IPS DF 6.9 (cell line): ENCODE measurements around the gene GREB1.

Experiments used
- DNase-seq: peaks from one replicate; pipeline ENCODE4 v3.0.0-alpha.2; 2013; ENCODE audit warnings: low read depth, low spot score
- H3K27ac ChIP-seq: one replicate; pipeline ENCODE4 v1.5.1; 2013; ENCODE audit warnings: low read length, control low read depth
- H3K27me3 ChIP-seq: 2 replicates; pipeline ENCODE4 v1.6.1; 2013; ENCODE audit warnings: mild to moderate bottlenecking, low read length; ENCODE audit not compliant: control insufficient read depth, insufficient read depth
- H3K36me3 ChIP-seq: 2 replicates; pipeline ENCODE4 v1.6.1; 2013; ENCODE audit warnings: low read length; ENCODE audit not compliant: control insufficient read depth, insufficient read depth
- H3K4me1 ChIP-seq: 2 replicates; pipeline ENCODE4 v1.6.1; 2013; ENCODE audit warnings: low read length; ENCODE audit not compliant: control insufficient read depth, insufficient read depth
- H3K4me3 ChIP-seq: 2 replicates; pipeline ENCODE4 v1.5.1; 2013; ENCODE audit warnings: mild to moderate bottlenecking, low read length
- H3K9me3 ChIP-seq: 2 replicates; pipeline ENCODE4 v1.6.1; 2013; ENCODE audit warnings: low read length, inconsistent platforms; ENCODE audit not compliant: control insufficient read depth, insufficient read depth
- WGBS: extraction: QIAGEN DNeasy Blood & Tissue Kit; methylation state at CpG from one replicate; pipeline ENCODE4 v1.1.7; 2013; ENCODE audit warnings: mixed read lengths, missing lambda C conversion rate; ENCODE audit not compliant: insufficient read length, insufficient coverage; 5-methylcytosine and 5-hydroxymethylcytosine counted together

The GREB1 gene

DNA sequence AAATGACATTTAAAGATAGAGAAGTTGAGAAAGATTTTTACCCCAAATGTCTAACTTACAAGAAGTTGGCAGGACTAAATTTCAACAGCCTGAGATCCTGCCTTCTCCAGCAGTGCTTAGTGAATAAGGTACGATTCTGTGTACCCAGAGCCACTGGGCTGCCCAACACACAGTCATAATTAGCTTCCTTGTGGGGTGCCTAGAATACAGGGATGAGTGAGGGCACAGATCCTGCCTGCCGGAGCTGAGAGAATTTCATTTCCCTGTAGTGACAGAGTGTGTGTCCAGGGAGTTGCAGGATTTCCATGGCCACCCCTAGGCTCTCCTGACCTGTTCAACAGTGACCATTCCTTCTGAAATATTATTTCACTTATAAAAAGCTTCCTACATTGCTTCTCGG, 27.0 kb downstream of the GREB1 start:
- no CpG with 5 or more reads among the region's 3 CpGs for WGBS
- Histone ChIP-seq H3K9me3 (no peaks in the 10 kb centered on the region), H3K27ac (no peak overlapping the region), H3K4me3 (no peak overlapping the region), H3K27me3 (no peaks in the 10 kb centered on the region), H3K36me3 (no peaks in the 10 kb centered on the region), H3K4me1 (peaks cover 5% of the 10 kb centered on the region; the same call in 1 of the 2 replicates)
- DNase-seq: no peak

GRCh38 chr2:11562011-11562410, 28.2 kb downstream of the GREB1 start:
- no peaks in the 10 kb centered on the region for H3K36me3 ChIP-seq
- H3K9me3 ChIP-seq: no peaks in the 10 kb centered on the region
- no peak overlapping the region for H3K27ac ChIP-seq
- no peaks in the 10 kb centered on the region for H3K27me3 ChIP-seq
- no CpG with 5 or more reads among the region's 10 CpGs for WGBS
- H3K4me1 ChIP-seq: peaks cover 5% of the 10 kb centered on the region; the same call in 1 of the 2 replicates
- H3K4me3 ChIP-seq: no peak overlapping the region
- no peak for DNase-seq

DNA sequence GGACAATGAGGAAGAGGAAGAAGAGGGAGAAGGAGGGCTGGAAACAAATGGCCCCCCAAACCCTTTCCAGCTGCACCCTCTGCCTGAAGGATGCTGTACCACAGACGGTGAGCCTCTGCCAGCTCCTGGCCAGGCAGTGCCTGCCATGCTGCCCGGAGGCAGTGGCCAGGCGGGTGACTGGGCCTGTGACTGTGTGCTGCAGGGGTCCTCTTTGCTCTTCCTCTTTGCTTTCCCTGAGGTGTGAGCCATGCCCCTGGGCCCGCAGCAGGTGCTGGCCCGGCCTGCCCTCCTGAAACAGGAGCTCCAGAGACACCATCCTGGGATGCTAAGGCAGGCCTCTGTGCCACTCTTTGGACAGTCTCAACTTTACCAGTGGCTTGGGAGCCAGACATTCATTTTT, 28.6 kb downstream of the GREB1 start:
- Histone ChIP-seq H3K4me1 (peaks cover 5% of the 10 kb centered on the region; the same call in 1 of the 2 replicates), H3K9me3 (no peaks in the 10 kb centered on the region), H3K27ac (no peak overlapping the region), H3K4me3 (no peak overlapping the region), H3K36me3 (no peaks in the 10 kb centered on the region), H3K27me3 (no peaks in the 10 kb centered on the region)
- no CpG with 5 or more reads among the region's 5 CpGs for WGBS
- DNase-seq: no peak

DNA sequence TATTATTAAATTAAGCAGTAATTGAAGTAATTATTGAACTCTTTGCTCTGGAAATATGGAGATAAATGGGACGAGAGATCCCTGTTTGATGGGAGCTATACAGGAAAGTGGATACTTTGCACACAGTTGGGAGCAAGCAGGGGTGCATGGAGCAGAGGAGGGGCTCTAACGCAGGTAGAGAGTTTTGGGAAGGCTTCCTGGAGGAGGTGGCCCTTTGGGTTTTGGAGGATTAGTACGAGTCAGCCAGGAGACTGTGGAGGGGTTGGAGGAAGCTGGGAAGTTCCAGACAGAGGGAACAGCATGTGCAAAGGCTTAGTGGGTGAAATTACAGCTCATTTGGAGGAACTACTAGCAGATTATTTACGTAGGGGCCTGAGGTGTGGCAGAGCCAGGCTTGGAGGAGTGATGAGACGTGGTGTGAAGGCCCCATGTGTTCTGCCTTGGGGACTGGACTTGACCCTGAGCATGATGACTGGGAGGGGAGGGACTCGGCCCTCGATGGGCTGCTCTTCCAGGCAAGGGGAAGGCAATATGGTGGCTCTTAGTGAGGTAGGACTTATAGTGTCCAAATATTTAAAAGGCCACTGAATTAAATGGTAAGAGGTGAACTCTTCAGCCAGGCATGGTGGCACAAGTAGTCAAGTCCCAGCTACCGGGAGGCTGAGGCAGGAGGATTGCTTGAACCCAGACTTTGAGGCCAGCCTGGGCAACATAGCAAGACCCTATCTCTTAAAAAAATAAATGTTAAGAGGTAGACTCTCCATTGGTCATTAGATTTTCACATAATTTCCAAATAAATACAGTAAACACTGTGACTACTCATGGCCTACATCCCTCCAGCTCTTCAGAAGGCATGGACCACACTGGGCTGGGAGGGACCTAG, 30.2 kb downstream of the GREB1 start:
- no peaks in the 10 kb centered on the region for H3K27me3 ChIP-seq
- H3K4me3 ChIP-seq: no peak overlapping the region
- H3K27ac ChIP-seq: no peak overlapping the region
- WGBS: no CpG with 5 or more reads among the region's 8 CpGs
- H3K9me3 ChIP-seq: no peaks in the 10 kb centered on the region
- no peaks in the 10 kb centered on the region for H3K36me3 ChIP-seq
- H3K4me1 ChIP-seq: peaks cover 5% of the 10 kb centered on the region; the same call in 1 of the 2 replicates
- DNase-seq: no peak

DNA sequence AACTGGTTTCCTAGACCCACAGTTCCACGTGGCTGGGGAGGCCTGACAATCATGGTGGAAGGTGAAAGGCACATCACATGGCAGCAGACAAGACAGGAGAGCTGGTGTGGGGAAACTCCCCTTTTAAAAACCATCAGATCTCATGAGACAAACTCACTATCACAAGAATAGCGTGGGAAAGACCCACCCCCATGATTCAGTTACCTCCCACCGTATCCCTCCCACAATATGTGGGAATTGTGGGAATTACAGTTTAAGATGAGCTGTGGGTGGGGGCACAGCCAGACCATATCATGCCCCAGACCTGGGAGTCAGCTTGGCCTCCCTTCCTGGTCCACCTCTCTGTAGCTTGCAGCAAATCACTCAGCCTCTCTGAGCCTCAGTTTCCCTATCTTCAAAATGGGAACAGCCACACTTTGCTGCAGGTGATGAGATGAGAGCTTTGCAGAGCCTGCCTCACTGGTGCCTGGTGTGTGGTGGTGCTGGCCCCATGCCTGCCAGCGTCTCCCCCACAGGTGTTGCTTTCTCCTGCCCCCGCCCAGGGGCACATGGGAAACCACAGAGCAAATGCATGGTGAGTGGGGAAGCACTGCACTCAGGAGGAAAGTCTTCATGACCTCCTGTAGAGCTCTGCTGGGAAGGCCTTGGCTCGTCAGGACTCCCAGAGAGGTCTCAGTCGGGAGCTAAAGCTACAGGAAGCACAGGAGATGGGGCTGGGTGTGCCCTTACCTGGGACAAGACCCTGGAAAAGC, 31.1 kb downstream of the GREB1 start:
- Histone ChIP-seq H3K4me1 (0 out of 2 replicates have a peak, but pooled peaks cover 1% of the 10 kb centered on the region), H3K27ac (no peak overlapping the region), H3K4me3 (no peak overlapping the region), H3K9me3 (no peaks in the 10 kb centered on the region), H3K27me3 (no peaks in the 10 kb centered on the region), H3K36me3 (no peaks in the 10 kb centered on the region)
- WGBS: no CpG with 5 or more reads among the region's 7 CpGs
- DNase-seq: no peak

GRCh38 chr2:11566383-11566782, 32.5 kb downstream of the GREB1 start:
- H3K4me1 ChIP-seq: 0 out of 2 replicates have a peak, but pooled peaks cover 1% of the 10 kb centered on the region
- no peaks in the 10 kb centered on the region for H3K36me3 ChIP-seq
- H3K27me3 ChIP-seq: no peaks in the 10 kb centered on the region
- no peak overlapping the region for H3K27ac ChIP-seq
- H3K9me3 ChIP-seq: no peaks in the 10 kb centered on the region
- no peak overlapping the region for H3K4me3 ChIP-seq
- no CpG with 5 or more reads among the region's 14 CpGs for WGBS
- no peak for DNase-seq

DNA sequence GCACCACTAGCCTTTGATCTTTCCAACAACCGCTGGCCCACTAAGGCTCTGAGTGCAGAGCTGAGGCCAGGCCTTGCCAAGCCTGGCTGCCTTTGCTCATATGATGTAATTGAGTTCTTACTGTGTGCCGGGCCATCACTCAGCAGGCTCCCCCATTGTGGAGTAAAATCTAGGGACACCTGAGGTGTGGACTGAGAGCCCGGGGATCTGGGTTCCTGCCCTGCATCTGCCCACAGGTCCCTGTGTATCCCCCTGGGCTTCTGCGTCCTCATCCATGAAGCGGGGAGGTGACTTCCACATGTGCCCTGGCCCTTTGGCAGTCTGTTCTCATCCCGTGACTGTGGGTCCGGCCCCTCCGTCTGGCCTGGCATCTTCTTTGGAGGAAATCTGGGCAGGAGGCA, 33.8 kb downstream of the GREB1 start:
- Histone ChIP-seq H3K27ac (no peak overlapping the region), H3K9me3 (no peaks in the 10 kb centered on the region), H3K27me3 (no peaks in the 10 kb centered on the region), H3K4me1 (0 out of 2 replicates have a peak, but pooled peaks cover 1% of the 10 kb centered on the region), H3K4me3 (no peak overlapping the region), H3K36me3 (no peaks in the 10 kb centered on the region)
- DNase-seq: no peak
- no CpG with 5 or more reads among the region's 8 CpGs for WGBS

DNA sequence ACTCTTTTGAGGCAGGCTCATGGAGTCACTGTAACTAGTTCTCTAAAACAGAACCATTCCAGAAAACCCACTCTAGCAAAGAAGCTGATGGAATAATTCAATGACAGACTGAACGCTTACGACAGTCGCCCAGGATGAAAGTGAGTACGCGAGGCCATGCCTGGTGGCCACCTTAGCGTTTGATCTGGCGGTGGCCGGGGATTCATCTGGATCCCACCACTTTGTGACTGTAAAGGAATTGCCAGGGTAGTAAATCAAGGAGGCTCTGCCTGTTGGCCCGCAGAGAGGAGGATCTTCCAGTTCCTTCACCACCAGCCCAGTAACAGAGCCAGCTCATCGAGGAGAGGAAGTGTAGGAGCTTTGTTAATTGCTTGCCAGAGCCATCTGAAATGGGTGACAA, 34.6 kb downstream of the GREB1 start:
- Histone ChIP-seq H3K9me3 (no peaks in the 10 kb centered on the region), H3K27me3 (no peaks in the 10 kb centered on the region), H3K27ac (no peak overlapping the region), H3K4me3 (no peak overlapping the region), H3K36me3 (no peaks in the 10 kb centered on the region), H3K4me1 (0 out of 2 replicates have a peak, but pooled peaks cover 1% of the 10 kb centered on the region)
- no peak for DNase-seq
- WGBS: no CpG with 5 or more reads among the region's 10 CpGs

DNA sequence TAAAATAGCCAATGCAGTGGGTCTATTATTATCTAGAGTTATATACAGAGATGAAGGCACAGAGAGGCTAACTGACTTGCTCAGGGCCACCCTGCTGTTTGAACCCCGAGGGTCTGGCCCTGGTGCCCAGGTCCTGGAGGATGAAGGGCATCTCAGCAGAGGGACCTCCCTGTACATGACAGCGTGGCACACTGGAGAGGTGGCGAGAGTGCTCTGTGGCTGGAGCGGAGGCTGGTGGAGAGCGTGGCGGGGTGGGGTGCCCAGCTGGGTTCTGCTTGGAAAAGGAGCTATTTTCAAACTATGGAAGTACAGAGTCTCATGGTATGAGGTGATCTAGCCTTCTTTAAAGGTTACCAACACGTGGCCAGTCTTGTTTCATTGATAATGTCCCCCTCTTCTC, 35.8 kb downstream of the GREB1 start:
- Histone ChIP-seq H3K27me3 (no peaks in the 10 kb centered on the region), H3K27ac (no peak overlapping the region), H3K9me3 (no peaks in the 10 kb centered on the region), H3K36me3 (no peaks in the 10 kb centered on the region), H3K4me3 (no peak overlapping the region), H3K4me1 (0 out of 2 replicates have a peak, but pooled peaks cover 1% of the 10 kb centered on the region)
- WGBS: no CpG with 5 or more reads among the region's 7 CpGs
- no peak for DNase-seq

GRCh38 chr2:11571170-11571569, 37.3 kb downstream of the GREB1 start:
- no CpG with 5 or more reads among the region's 7 CpGs for WGBS
- Histone ChIP-seq H3K36me3 (no peaks in the 10 kb centered on the region), H3K4me3 (no peak overlapping the region), H3K27me3 (no peaks in the 10 kb centered on the region), H3K27ac (no peak overlapping the region), H3K9me3 (no peaks in the 10 kb centered on the region), H3K4me1 (no peaks in the 10 kb centered on the region)
- DNase-seq: no peak
